ENCODE data around the gene POTEG.
"Not testable (repeated sequence)": the region's sequence is repeated elsewhere in the genome, so short reads cannot be mapped to it uniquely, and the experiment has no call there.

The POTEG gene

GRCh38 chr14:19372813-19373500 is 61.2 kb downstream of the POTEG start:
- DNase-seq (ENCODE audit: low spot score): not testable (repeated sequence)

GRCh38 chr14:19371767-19372166 is 62.4 kb downstream of the POTEG start:
- not testable (repeated sequence) for DNase-seq (ENCODE audit: low spot score)

- DNase-seq (ENCODE audit: low spot score): not testable (repeated sequence)
Measured at GRCh38 chr14:19362803-19363202, 71.3 kb downstream of the POTEG start.

GRCh38 chr14:19362323-19362722 is 71.8 kb downstream of the POTEG start:
- not testable (repeated sequence) for DNase-seq (ENCODE audit: low spot score)

GRCh38 chr14:19361636-19362253 is 72.4 kb downstream of the POTEG start:
- not testable (repeated sequence) for DNase-seq (ENCODE audit: low spot score)

DNA sequence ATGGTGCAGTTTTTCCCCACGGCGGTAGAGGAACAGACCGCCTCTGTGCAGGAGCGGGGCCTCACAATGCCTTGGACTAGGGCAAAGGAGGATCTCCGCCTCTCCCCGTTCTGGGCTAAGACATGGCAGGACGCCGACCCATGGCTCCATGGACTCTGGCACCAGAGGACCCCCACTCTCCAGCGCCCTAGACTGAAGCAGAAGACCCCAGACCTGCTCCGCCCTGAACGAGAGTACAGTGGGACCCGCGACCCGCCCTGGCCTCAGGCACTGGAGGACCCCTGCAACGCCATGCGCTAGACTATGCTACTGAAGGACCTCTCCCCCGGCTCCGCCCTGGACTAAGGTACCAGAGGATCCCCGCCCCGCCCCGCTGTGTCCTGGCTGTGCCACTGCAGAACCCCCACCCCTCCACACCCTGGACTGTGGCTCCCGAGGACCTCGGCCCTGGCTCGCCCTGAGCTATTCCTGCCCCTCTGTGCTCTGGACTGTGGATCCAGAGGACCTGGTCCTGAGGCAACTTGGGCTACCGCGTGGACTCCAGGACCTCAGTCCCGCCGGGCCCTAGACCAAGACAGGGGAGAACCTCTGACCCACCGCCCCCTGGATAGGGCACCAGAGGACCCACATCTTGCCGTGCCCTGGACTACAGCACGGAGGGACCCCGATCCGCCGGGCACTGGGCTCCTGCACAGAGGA is 73.1 kb downstream of the POTEG start:
- DNase-seq (ENCODE audit: low spot score): not testable (repeated sequence)
